ENCODE measurements around the gene RPL36.
"Not testable (repeated sequence)": the region's sequence is repeated elsewhere in the genome, so short reads cannot be mapped to it uniquely, and the experiment has no call there.

The RPL36 gene

GRCh38 chr19:5707576-5708575, 17.8 kb downstream of the RPL36 start:
- DNase-seq: no peak

DNA sequence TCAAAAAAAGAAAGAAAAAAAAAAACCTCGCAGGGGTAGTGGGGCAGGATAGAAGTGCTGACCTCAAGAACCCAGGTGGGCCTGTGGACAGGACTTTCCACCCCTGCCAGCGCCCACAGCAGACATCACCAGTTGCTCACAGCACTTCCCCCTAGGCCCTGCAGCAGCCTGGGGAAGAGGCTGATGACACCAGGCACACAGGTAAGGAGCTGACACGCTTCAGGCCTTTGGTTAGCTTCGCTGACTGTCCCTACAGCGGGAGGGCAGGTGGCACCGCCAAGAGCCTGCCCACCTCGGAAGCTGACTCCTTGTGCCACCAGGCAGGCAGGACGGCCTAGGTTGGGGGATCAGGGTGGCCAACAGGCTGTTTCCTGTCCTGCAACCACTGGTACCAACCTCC, 20.9 kb downstream of the RPL36 start:
- no peak for DNase-seq

DNA sequence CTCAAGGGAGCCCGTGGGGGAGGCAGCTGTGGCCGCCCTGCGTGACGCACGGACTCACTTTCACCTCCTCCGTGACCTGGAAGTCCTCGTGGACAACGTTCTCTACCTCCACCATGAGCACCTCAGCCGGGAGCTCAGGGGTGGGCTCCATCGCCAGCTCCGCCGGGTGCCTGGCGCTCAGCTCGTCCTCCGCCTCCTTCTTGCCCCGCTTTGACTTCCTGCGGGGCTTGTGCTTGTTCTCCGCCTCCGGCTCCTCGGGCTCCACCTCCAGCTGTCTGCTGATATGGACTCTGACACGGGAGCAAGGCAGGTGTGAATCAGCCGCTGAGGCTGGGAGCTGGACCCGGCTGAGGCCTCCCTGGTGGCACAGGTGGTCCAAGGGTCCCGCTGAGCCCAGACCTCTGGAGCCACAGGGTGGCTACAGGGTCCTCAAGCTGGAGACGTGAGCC, 21.6 kb downstream of the RPL36 start:
- DNase-seq: no peak

DNA sequence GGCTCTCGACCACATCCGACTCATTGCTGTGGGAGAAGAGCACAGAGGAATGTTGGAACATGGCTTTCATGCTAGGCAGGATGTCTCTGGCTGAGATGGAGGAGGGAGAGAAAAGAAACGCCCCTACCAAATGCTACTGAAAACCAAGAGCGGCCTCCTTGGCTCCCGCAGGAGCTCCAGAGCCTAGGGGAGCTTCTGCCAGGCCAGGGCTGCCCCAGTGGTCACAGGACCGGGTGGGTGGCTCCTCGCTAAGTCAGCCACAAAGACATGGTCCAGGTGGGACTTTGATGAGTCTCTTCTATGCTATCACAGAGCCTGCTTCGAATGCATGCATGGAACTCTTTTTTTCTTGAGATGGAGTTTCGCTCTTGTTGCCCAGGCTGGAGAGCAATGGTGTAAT, 23.1 kb downstream of the RPL36 start:
- DNase-seq: no peak

- no peak for DNase-seq
Measured at GRCh38 chr19:5714816-5715215, 24.7 kb downstream of the RPL36 start.

- DNase-seq: no peak
Measured at GRCh38 chr19:5717215-5717935, 27.3 kb downstream of the RPL36 start.

- peak; percentile 84 for DNase-seq
Measured at GRCh38 chr19:5718037-5718578, 28.0 kb downstream of the RPL36 start.

DNA sequence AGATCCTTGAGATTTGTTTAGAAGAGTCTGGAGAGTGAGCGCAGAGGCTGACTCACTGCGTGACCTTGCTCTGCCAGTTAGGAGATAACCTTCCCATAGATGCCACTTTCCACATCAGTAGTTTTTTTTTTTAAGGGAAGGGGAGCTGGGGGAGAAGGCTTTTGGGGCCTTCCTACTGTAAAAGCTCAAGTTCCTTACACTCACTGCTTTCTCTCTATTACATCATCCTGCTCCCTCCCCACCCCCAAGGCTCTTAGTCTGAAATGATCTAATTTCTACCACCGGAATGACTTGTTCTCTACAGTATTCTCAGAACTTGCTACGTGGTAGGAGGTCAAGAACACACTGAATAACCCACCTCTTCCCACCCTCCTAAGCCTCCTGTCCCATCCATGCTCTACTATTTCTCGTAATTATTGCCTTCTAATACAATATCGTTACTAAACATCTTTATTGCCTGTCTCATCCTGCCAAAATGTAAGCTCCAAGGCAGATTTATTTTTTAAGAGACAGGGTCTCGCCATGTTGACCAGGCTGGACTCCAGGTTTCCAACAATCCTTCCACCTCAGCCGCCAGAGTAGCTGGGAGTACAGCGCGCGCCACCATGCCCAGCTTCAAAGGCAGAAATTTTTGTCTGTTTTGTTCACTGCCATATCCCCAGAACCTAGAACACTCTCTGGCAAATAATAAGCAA, 28.6 kb downstream of the RPL36 start:
- DNase-seq: peak; percentile 78

DNA sequence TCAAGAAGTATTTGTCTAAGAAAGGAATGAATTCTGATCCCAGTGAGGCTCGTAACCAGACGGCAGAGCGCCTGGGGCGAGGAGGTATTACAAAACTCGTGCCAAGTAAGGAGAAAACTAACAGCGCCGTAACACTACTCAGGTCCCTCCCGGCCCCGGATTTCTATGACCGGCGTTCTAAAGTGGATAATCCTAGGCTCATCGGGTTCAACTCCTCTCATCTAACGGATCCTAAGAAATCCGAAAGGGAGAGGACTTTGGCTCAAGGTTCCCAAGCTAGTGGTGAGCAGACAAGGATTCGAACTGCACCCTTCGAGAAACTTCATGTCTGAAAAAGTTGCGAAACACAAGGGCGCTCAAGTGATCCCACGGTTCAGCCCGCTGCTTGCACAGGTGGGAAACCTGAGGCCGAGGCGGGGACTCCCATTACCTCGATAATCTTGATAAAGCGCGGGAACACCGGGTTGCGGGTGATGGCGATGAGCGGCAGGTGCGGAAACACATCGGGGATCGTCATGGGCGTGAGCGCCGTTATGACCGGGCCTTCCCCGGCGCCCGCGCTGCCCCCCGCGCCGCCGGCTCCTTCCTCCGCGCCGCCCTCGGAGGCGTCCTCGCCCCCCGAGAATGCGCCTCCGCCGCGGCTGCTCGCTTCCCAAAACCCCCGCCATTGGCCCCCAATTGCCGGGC, 29.3 kb downstream of the RPL36 start:
- peak; percentile 57 for DNase-seq

DNA sequence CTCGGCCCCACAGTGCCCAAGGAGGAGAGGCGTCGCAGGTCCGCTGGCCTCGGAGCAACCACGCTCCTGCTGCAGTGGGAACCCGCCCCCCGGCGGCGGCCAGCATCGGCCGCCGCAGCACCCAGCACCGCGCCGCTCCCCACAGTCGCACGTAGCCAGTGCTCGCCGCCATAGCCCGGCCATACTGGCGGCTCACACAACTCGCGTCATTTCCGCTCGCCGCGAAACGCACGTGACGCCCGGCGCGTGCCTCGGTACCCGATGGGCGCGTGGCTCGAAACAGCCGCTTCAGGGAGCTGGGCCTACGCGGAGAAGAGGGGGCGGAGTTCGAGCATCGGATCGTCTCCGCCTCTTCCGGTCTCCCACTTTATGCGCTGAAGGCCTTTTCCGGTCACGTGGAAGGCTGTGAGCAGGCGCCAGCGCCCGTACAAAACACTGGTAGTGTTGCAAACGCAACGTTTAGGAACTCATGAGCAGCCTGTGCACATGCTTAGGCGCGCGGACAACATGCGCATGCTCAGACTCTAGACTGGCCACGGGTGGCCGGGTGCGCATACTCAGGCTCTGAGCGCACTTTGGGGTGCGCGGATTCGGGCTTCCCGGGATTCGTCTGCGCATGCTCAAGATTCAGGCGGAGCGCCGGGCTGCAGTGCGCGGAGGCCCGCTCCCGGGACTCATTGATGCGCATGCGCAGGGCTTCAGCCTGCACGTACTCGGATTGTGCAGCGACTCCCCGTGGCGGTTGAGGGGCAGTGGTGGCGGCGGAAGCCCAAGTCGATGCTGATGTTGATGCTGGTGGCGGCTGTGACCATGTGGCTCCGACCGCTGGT, 30.1 kb downstream of the RPL36 start, which contains the start of the genes CATSPERD and LONP1:
TSS of gene CATSPERD (plus strand) at position 677 of the 830 bp plus-strand sequence. CDS start at position 778, 101 bp downstream.
TSS of gene LONP1 (minus strand) at position 186 of the 830 bp plus-strand sequence. CDS start at position 172, 14 bp downstream.
- DNase-seq: peak; percentile 99

GRCh38 chr19:5727453-5728050, 37.5 kb downstream of the RPL36 start:
- DNase-seq: no peak

DNA sequence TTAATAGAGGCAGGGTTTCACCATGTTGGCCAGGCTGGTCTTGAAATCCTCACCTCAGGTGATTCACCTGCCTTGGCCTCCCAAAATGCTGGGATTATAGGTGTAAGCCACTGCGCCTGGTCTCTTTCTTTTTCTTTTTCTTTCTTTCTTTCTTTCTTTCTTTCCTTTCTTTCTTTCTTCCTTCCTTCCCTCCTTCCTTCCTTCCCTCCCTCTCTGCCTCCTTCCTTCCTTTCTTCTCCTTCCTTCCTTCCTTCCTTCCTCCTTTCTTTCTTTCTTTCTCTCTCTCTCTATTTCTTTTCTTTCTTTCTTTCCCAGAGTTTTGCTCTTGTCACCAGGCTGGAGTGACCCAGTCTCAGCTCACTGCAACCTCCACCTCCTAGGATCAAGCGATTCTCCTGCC, 43.1 kb downstream of the RPL36 start:
- not testable (repeated sequence) for DNase-seq

GRCh38 chr19:5738423-5738822, 48.3 kb downstream of the RPL36 start:
- DNase-seq: no peak
